T-helper 22 cell (primary cell): Measurements from ENCODE around the gene DNAJC4.
"Not testable (repeated sequence)": the region's sequence is repeated elsewhere in the genome, so short reads cannot be mapped to it uniquely, and the experiment has no call there.

Source experiments
- DNase-seq: peaks from one replicate; pipeline ENCODE4 v3.0.0-alpha.2; 2020; ENCODE audit warnings: low read depth

Gene DNAJC4

DNA sequence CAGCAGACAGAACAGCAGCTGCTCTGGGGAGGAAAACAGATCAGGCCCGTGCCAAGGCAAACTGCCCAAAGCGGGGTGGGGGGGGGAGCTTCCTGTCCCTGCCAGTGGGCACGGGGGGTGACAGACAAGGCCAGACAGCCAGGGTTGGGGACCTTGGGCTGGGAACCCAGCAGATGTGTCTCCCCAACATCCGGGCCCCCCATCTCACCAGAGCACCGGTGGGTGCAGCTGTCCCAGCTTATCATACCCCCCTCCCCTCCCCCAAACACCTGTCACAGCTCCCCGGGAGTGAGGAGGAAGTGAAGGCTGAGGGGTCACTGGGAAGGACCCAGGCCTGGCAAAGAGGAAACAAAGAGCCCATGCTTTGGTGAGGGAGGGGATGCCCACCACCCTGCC, 15.1 kb downstream of the DNAJC4 start:
- no peak for DNase-seq

GRCh38 chr11:64245797-64246620, 15.7 kb downstream of the DNAJC4 start:
- peak; percentile 66 for DNase-seq

GRCh38 chr11:64246621-64246870, 16.2 kb downstream of the DNAJC4 start:
- DNase-seq: not testable (repeated sequence)

DNA sequence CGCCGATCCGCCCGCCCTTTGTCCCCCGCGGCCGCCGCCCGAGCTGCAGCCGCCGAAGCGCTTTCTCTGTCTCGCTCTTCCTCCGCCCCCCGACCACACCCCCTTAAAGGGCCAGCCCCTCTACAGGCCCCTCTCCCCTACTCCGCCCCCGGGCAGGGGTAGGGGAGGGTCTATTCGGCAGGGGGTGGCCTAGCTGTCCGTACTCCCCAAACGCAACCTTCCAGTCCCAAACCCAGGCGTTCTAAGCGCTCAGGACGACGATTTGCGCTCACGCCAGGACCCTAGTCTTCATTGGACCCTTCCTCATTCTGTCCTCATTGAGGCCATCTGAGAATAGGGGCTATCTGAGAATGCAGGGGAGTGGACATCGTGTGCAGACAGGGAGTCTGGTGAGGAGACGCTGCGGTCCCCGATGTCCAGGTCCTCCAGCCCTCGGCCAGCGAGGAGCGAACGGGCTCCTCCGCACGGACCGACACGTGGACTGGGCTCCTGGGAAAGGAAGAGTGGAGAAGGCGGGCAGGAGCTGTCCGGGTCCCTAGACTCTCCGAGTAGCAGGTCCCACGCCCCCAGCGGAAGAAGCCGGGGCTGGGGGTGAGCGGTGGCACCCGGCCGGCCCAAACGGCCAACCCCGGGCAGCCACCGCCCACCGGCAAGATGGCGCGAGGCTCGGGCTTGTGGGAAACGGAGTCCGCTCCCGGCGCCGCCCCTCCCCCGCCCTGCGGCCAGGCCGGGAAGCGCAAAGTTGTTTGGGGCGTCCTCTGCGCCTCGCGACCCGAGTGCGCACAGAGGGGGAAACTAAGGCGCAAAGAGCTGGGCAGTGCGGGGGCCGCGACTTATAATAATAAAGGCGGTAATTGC, 16.8 kb downstream of the DNAJC4 start, which contains the start of gene PPP1R14B:
Gene PPP1R14B, minus strand, starts transcription at position 73 of the 858 bp plus-strand sequence. CDS start 270 bp downstream, outside the sequence.
- DNase-seq: peak; percentile 70

GRCh38 chr11:64247729-64248531, 17.6 kb downstream of the DNAJC4 start:
- DNase-seq: no peak

GRCh38 chr11:64248578-64248977, 18.2 kb downstream of the DNAJC4 start:
- no peak for DNase-seq

GRCh38 chr11:64249038-64249437, 18.7 kb downstream of the DNAJC4 start:
- DNase-seq: no peak

DNA sequence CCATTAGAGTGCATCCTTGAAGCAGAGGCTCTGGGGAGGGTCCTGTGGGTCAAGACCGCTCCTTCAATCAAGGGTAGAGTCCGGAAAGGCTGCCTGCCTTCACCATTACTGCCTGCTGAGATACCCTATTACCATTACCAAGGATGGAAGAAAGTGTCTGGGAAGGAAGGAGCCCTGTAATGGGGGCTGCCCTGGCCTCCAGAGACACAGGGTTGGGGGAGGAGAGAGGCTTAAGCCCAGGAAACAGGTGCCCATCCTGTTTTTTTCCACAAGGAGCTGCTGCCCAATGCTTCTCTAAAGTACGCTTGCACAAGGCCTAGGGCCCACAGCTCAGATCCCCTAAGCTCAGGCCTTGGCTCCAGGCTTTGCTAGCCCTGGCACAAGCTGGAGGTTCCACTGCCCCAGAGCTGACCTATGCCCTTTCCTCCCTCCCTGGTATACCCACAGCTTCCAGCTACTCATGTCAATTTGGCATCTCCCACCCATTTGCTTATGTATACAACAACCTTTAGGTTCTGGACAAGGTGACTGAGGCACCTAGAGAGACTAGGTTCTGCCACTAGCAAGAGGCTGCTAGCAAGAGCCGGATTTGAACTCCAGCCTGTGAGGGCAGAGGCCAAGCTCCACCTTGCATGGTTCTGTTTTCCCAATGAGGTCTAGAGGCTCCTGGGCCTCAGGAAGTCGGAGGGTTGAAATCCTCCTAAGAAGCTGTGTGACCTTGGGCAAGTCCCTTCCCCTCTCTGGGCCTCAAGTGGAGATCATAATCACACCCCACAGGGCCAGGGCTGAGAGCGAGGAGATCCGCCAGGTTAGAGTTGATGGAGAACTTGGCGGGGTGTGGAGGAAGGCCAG, 19.4 kb downstream of the DNAJC4 start:
- DNase-seq: no peak

GRCh38 chr11:64250415-64251015, 20.2 kb downstream of the DNAJC4 start:
- no peak for DNase-seq

- DNase-seq: peak; percentile 45
These were observed 20.8 kb downstream of the DNAJC4 start, which contains the start of gene PLCB3 for GRCh38 chr11:64251016-64251752. Gene PLCB3, plus strand, starts transcription at chr11:64251530. Its CDS starts 120 bp downstream, at chr11:64251650.

DNA sequence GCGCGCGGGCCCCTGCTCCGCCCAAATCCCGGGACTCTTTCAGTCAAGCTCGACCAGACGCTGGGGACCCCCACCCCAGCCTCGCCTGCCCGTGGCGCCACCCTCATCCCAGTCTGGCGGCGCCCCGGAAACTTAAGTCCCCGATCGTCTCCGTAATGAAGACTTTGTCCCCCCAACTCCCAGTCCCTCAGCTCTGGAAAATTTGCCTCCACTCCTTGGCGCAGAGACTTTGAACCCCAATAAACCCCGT, 21.3 kb downstream of the DNAJC4 start:
- DNase-seq: no peak

DNA sequence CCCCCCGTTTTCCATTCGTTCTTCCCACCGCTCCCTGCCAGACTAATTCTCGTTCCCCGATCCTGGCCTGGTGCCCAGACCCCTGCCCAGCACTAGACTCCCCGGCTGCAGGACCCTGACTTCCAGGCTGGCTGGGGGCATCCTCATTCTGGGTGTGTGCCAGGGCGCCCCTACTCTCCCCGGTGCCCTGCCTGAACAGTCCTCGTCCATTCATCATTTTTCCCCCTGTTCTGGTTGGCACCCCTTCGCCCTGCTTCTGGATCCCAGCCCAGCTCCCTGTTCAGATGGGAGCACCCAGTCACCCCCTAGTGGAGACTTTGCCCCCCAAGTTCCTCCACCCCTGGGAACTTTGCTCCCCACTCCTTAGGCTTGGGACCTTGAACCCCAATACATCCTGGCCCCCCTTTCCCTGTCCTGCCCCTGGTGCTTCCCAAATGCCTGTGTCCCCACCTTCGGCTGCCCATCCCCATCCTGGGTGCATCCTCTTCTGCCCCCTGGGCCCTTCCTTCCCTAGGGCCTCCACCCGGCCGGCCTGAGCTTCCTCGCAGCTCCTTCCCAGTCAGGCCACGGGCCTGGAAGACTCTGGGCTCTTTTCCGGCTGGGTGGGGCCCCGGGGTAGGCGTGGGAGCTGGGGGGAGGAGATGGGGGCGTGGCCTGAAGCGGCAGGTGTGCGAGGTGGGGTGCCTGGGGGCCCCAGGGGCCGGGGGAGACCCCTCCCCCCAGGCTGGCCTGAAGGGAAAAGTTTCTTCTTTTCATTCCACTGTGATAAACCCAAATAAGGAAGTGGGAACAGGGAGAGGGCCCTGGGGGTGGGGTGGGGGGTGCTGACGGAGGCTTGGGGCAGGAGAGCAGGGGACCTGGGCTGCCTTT, 21.9 kb downstream of the DNAJC4 start:
- DNase-seq: no peak

DNA sequence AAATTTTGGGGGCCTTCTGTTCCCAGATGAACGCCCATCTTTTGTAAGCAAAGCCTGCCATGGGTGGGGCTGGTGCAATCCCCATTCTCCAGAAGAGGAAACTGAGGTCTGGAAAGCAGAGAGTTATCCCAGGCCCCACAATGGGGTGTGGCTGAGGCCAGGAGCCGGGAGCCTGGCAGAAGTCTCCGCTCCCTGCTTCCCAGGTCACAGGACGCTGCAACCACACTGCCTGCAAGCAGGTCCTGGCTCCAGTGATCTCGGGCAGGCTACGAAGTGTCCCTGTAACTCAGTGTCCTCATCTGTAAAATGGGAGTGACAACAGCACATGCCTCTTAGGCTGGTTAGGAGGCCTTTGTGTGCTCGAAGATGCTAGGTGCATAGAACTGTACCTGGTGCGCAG, 22.7 kb downstream of the DNAJC4 start:
- no peak for DNase-seq

GRCh38 chr11:64253481-64253880, 23.1 kb downstream of the DNAJC4 start:
- DNase-seq: no peak

DNA sequence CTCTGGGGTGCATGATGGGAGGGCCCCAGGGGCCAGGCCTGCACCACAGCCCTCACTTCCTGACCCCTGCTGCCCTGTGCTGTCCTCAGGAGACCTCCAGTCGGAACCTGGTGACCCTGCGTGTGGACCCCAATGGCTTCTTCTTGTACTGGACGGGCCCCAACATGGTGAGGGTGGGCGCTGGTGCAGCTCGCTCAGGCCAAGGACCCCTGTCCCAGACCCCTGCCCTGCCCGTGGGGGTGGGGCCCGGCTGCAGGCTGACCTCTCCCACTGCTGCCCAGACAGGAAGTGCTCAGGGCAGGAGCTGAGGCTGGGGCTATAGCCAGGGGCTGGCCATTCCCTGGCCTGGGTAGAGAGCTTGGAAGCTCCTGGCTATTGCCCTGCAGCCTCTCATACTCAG, 24.0 kb downstream of the DNAJC4 start:
- no peak for DNase-seq

DNA sequence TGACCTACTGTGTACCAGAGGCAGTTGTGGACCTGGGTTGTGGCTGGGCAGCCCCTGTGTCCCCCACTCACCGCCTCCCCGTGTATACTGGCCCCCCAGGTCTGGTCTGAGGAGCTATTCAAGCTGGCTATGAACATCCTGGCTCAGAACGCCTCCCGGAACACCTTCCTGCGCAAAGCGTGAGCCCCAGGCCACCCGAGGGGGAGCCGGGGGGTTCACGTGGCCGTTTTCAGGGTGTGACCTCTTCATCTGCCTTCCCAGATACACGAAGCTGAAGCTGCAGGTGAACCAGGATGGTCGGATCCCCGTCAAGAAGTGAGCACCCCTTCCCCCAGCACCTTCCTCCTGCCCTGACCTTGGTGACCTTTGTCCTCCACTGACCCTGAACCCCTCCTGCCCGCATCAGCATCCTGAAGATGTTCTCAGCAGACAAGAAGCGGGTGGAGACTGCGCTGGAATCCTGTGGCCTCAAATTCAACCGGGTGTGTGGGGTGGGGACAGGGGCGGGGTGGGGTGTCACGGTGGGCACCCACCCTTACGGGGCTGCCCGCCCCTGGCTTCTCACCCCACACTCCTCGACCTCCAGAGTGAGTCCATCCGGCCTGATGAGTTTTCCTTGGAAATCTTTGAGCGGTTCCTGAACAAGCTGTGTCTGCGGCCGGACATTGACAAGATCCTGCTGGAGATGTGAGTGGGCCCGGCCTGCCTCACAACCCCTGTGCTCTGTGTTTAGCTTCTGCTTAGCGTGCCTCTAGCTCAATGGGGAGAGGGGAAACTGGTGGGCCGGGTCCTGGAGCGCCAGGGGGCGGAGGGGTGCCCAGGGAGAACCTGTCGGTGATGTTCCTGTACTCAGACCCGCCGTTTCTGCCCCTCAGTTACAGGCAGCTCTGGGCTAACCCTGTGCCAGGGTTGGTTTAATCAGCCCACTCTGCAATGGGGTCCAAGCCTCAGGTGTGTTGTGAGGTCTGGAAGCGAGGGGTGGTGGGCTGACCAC, 25.1 kb downstream of the DNAJC4 start:
- no peak for DNase-seq

DNA sequence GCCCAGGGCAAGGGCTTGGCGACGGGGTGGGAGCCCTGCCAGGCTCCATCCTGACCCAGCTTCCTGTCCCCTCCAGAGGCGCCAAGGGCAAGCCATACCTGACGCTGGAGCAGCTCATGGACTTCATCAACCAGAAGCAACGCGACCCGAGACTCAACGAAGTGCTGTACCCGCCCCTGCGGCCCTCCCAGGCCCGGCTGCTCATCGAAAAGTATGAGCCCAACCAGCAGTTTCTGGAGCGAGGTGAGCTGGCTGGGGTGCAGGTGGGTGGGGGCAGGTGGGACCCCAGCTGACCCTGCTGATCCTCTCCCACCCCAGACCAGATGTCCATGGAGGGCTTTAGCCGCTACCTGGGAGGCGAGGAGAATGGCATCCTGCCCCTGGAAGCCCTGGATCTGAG, 26.0 kb downstream of the DNAJC4 start:
- no peak for DNase-seq

DNA sequence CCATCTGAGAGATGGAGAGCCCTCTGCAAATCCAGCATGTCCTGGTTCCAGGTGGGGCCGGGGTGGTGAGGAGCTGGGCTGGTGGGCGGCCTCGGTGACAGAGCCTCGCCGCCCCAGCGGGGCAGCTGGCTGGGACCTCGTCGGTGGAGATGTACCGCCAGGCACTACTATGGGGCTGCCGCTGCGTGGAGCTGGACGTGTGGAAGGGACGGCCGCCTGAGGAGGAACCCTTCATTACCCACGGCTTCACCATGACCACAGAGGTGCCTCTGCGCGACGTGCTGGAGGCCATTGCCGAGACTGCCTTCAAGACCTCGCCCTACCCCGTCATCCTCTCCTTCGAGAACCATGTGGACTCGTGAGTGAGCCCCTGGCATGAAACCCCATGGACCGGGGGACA, 28.0 kb downstream of the DNAJC4 start:
- no peak for DNase-seq
